GM19455 (cell line): ENCODE measurements around the gene BLOC1S5.
A peak's percentile ranks its signal among the peaks of the same experiment; 100 is the strongest.

Source experiments
- ATAC-seq: cut with Tn5 transposase; IDR thresholded peaks from one replicate; pipeline ENCODE4 v1.9.1; 2021; ENCODE audit not compliant: unreplicated experiment

Gene BLOC1S5

DNA sequence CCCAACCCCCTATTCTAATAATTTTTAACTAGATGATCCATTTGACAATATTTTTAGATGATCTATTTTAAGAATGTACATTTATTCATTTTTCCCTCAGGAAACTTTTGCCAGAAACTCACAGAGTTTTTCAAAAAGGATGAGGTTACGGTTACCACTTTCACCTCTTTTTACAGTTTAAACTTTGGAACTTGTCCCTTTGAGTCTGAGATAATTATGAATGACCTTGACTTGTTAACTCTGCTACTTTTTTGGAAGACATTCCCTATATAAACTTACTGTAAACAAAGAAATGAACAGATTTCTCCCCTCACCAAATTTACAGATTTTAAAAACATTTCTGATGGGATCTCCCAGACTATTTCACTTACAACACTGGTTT is 18.4 kb upstream of the BLOC1S5 start:
- ATAC-seq = no peak

DNA sequence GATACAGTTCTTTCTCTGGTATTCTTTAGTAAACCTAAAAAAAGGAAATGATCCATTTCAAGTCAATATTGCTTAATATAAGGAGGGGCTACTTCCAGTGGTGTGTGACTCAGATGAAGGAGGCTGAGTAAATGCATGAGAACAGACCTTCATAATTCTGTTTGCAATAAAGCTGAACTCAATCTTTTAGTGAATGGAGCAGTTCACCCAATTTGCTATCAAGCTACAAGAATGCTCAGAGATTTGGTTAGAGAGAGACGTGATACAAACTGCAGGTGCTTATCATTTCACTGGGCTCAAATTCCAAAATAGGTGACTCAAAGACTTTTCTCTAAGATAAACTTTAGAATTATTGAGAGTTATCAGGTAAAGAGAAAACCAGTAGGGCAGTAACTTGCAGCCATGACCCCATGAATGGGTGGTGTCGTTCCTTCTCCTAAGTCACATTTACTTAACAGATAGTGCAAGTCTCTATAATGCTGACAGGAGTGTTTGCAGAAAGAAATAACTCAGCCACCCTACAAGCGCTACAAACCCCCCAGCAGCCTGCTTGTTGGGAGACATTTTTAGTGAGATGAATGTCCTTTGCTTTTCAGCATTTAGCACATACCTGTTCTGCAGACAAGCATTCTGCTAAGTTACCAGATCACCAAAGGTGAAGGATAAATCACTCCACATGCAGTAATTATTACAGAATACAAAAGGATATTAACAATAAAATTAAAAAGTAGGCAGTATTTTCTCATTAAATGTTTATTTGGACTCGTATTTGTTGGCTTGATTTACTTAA is 16.4 kb upstream of the BLOC1S5 start:
- no peak for ATAC-seq

DNA sequence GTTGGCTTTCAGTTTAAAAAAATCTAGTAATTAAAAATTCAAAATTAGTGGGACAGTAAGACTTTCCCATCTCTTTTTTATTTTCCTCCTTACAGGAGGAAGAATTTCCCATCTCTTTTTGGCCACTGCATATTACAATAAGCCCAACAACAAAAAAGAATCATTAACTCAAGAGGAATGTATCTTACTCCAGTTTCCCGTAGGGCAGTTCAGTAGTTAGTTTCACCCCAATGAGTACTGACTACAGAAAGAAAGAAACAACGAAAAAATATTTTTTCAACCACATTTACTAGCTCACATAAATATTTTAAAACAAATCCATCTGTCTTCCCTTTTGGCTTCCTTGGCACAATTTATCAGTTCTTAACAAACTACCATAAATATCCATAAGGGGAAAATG is 14.9 kb upstream of the BLOC1S5 start:
- no peak for ATAC-seq

DNA sequence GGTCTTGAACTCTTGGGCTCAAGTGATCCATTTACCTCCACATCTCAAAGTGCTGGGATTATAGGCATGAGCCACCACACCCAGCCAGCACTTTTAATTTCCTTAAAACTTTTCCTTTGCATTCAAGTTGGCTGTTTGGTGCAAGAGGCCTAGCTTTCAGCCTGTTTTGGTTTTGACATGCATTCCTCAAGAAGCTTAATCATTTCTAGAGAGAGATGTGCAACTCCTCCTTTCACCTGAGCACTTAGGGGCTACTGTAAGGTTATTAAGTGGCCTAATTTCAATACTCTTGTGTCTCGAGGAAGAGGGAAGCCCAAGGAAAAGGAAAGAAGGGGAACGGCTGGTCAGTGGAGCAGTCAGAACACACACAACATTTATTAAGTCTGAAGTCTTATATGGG is 13.8 kb upstream of the BLOC1S5 start:
- ATAC-seq = no peak

DNA sequence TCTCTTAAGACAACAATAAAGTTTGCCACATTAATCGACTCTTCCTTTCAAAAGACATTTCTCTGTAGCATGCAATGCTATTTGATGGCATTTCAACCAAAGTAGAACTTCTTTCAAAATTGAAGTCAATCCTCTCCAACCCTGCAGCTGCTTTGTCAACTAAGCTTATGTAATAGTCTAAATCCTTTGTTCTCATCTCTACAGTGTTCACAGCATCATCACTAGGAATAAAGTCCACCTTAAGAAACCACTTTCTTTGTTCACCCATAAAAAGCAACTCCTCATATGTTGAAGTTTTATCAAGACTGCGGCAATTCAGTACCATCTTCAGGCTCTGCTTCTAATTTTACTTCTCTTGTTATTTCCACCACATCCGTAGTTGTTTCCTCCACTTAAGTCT is 11.5 kb upstream of the BLOC1S5 start:
- no peak for ATAC-seq

DNA sequence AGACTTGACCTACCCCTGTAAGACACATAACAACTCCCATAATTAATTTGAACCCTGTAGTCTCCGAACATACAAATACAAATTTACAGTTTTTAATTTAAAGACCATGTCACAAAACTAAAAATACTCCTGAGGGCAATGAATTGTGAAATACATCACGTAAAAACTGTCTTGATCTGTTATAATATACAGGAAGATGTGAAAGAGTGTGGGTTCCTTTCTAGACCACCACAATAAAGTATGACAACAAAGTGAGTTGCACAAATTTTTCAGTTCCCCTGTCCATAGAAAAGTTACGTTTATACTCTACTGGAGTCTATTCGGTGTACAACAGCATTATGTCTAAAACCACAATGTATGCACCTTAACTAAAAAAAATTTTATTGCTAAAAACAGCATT is 11.0 kb upstream of the BLOC1S5 start:
- no peak for ATAC-seq

DNA sequence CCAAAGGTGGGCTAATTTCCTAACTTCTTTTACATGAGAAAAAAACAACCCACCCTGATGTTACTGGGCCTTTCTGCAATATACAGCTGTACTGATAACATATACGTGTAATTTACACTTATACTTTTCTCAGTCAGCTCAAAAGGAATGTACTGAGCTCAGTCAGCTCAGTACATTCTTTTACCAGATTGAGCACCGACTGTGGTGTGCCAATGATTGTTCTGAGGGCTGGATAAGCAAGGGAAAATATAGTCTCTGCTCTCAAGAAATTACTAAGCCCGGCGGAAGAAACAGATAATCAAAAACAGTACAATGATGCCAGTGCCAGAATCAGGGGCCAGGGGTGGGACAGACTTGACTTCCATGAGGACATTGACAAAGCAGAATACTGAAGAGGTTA is 10.0 kb upstream of the BLOC1S5 start:
- ATAC-seq = no peak

DNA sequence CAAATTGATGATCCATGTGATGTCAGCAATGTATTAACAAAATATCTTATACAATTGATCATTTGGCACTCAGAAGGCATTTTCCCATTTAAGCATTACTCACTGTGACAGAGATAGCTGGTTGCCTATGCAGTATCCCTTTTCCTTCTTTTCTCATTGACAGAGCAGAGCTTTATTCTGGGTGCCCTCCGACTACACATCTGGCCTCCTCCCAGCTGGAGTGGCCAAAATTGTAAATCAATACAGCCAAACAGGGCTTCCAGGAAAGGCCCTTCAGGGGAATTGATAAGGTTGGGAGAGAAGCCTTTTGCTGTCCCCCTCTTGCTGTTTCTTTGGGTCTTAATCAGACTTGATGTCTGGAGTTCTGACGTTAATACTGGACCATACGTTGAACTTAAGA is 9.6 kb upstream of the BLOC1S5 start:
- ATAC-seq = no peak

DNA sequence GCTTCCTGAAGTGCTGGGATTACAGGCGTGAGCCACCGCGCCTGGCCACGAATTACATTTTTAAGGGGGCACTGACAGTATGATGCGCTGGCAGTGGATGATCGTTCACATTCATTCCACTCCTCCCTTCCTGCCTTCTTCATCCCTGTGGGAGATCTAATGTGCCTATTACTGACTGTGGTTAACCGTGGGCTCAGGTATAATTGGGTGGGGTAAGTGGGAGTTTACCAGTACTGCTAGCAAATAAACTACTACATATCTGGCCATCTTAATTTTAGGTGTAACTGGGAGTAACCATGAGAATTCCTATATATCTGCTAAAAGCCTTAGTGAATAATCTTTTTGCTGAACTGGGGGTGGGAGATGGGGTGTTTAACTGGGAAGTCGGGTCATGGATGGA is 6.5 kb upstream of the BLOC1S5 start:
- no peak for ATAC-seq

DNA sequence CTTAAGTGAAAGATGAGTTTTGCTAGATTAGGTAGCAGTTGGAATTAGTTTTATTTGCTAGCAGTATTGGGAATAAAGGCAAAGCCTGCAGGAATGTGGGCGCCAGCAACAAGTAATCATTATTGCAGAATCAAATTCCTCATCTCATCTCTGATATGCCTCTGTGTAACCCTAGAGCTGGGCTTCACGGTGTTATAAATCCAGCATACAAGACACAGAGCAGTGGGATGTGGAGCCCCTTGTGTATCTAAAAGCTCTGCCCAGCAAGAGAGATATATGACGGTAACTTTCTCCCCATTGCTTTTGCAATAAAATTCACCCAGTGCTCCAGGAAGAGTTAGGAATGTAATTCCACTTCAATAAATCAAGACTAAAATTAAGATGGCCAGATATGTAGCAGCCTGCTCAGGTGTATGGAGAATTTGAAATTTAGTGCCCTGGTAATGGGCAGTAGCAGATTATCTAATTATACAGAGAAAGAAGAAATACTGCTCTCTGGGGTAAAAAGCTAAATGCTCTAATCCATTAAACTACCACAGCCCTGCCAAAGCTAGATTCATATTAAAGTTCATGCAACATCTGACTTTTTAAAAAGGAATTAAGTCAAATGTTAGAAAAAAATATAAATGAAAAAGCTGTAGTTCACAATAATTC is 5.6 kb upstream of the BLOC1S5 start:
- no peak for ATAC-seq

DNA sequence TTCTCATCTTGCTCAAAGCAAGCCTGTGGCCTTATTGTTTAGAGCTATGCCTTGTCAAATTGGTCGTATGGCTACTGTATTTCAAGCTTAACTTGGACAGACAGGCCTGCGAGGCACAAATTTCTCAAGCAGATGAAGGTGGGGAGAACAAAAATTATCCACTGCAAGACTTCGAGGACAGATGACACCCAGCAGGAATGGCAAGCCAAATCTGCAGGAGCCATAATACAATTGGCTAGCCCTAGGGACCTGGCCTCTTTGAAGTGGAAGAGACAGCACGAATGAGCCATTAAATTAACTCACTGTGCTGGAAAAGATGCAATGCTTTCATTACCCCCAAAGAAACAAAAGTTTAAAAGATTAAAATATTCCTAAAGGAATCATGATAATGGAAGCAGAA is 5.0 kb upstream of the BLOC1S5 start:
- ATAC-seq = no peak

DNA sequence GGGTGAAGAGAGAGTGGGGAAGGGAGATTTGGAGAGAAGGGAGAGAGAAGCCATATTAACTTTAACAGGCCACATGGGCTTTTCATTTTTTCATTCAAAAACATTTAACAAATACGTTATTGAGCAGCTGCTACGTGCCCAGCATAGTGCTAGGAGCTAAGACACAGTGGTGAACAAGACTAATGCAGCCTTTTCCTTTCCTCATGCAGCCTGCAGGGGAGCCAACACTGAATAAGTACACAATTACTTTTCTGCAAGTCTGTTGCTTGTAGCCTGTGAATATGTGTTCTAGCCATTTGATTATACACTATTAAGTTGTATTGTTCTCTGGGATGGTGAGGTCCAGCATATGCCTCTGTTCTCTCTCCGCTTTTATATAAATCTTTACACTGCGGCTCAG is 1.9 kb upstream of the BLOC1S5 start:
- ATAC-seq = no peak

DNA sequence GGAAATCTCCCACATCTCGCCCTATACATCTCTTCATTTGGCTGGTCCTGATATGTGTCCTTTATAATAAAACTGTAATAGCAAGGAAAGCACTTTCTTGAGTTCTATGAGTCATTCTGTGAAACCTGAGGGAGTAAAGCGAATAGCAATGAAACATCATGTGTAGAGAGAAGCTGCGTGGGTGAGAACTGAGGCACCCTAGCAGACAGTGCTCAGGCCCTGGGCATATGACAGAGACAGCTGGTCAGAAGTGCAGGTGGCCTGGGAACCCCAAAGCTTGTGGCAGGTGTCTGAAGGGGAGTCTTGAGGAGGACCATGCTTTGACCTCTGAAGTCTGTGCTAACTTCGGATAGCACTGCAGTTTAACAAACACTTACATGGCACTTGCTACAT is 1.3 kb upstream of the BLOC1S5 start:
- ATAC-seq = peak; percentile 45

DNA sequence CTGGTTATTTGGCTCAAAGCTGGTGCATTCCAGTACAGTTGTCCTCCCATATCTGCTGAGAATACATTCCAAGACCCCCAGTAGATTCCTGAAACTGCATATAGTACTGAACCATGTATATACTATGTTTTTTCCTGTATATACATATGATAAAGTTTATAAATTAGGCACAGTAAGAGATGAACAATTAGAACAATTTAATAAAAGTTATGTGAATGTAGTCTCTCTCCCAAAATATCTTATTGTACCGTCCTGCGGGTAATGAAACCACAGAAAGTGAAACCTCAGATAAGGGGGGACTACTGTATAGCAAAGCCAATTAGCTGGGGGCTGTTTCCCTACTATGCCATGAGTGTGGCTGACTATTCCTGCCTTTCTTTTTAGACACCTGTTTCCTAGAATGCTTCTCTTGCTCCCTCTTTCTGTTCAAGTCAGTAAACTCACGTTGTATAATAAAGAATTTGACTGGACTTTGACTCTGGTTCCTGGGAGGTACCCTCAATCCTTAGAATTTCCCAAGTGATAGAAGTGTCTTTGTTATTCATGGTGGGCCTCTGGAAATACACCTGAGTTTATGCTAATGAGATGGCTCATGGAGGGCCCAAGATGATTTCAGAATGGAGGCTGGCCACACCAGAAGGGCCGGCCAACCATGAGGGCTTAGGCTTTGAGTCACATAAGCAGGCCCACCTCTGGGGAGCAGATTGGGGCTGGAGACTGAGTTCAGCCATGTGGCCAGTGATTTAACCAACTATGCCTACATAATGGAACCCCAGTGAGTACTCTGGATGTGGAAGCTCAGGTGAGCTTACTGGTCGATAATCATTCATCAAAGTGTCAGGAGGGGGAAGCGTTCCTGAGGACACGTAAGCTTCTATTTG is 689 bp upstream of the BLOC1S5 start:
- no peak for ATAC-seq

DNA sequence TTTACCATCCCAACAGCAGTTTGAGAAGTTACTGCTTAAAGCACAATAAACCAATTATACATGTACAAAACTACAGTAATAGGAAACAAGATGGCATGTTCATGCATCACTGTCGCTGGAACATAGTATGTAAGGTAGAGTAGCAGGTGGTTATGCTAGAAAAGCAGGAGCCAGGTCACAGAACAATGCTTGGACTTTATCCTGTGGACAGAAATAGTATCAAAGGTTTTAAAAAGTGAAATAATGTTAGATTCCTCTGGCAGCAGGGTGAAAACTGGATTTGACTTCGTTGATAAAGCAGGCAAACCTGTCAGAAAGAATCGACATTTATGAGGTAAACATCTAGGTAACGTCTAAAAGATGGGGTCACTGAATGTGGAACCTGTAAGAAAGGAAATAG is 2.5 kb downstream of the BLOC1S5 start:
- no peak for ATAC-seq

DNA sequence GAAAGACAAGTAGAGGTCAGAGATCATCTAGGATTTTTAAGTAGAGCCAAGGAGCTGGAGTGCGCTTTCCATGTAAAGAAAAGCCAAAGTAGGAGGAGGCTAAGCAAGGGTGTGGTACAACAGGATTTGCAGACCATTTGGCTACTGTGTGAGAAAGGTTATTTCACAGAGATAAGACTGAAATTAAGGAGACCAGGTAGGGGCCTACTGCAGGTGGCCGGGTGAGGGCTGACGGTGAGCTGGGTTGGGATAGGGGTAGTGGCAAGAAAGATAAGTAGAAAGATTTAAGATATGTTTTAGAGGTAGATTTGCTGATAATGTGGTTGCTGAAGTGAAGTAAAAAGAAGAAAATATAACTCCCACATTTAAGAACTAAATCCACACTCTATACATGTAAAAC is 3.8 kb downstream of the BLOC1S5 start:
- no peak for ATAC-seq

DNA sequence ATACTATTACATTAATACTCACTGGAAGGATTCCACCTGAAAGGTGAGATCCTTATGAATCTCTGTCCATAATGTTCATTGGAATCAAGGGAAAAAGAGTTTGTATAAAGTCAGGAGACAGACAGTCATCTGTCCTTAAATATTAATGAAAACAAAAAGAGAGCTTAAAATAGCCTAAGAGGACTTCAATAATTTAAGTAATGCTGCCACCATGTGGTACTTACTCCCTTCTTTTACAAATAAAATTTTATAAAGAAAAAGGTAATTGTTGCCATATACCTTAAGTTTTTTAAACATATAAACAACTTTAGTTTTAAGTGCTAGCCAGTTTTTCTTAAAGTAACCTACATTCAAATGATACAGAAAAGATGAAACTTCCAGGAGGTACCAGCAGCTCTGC is 5.1 kb downstream of the BLOC1S5 start:
- ATAC-seq = no peak

DNA sequence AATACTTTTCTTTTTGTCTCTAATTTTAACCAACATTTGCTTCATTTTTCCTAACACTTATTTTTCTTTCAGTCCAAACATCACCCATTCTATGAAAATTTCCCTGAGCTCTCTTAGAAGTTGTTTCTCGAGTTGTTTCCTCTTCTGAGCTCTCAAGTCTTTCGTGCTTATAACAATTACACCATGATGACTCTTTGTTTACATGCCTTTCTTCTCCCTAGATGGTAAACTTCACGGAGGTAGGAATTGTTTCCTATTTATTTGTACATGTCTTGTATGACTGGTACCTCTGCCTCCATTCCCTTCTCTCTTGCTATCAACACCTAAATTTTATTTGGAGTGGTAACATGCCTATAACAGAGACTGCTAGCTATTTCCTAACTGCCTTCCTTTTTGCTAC is 6.4 kb downstream of the BLOC1S5 start:
- ATAC-seq = no peak

DNA sequence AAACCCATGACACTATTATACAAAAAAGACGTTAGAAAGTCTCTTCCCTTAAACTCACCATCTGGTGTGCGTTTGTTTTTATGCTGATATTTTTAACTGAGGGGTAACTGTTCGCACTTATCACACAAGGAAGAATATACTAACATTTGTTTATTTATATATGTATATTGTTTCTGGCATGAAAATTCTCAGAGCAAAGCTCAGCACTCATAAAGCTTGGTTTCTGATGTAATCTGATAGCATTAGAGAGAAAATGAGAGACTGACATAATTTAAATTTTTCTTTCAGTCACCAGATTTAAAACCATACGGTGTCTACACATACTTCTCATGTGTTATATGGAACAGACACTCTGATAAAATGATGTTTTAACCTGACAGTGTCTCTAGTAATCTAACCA is 6.9 kb downstream of the BLOC1S5 start:
- no peak for ATAC-seq

DNA sequence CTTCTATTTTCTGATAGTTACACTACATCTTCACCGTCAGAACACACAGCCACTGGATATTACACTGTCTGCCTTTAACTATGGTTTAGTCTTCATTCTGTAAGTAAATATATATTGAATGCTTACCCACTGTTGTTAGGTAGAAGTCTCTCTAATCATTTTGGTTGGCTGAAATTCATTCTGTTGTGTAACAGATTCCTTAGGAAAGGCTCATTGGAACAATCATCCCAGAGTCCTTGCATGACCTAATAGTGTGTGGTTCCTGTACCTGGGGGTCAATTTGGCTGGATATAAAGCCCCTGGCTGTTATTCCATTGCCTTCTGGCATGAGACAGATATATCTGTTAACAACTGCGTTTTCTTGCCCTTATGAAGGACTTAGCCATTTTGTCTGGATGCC is 9.9 kb downstream of the BLOC1S5 start:
- ATAC-seq = no peak

DNA sequence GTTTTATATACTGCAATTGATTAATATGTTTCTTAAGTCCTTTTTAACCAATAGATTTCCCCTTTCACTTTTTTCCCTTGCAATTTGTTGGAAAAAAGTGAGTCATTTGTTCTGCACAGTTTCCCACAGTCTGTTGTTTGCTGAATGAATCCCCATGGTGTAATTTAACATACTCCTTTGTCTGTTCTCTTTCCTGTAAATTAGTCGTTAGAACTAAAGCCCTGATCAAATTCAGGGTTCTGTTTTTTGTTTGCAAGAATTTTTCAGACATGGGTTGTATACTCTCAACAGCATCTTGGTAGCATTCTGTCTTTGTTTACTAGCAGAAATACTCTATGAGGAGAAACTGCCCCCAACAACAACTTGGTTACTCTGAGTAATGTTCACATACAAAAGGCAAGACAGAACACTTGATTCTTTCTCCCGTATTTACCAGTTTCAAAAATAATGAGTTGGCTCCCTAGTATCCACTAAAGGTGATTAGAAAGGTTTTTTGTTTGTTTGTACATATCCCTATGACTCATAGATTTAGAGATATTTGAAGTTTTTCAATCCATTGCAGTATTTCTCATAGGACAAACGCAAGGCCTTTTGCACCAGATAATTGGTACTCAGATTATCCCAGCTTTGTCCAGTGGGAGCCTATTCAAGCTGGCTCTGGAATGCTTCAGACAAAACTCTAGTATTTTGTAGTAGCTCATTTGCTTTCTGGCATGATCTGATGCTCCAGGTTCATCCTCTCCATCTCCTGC is 16.5 kb downstream of the BLOC1S5 start:
- no peak for ATAC-seq
